Nasal cavity respiratory epithelium epithelial cell of viscerocranial mucosa (primary cell): ENCODE results near the gene ARSK. TPM values are rescaled to one million over a fixed set of nuclear protein-coding genes. Genes with fewer than 3 reads are reported as not detected.

Experiments used
- total RNA-seq: library from RNA; depleted of rRNA; stranded (reverse); fragments of >200 nt; gene quantifications from 2 replicates; pipeline ENCODE4 v1.2.3, GENCODE V29; 2014

The ARSK gene
- total RNA-seq: 9.9 and 13.9 TPM in 2 replicates

GRCh38 chr5:95554647-95555548 is at the start of gene ARSK, which contains the start of gene SKIC3:
Gene ARSK, plus strand, starts transcription at chr5:95555101. Its CDS starts 178 bp downstream, at chr5:95555279.
Gene SKIC3, minus strand, starts transcription at chr5:95554977. Its CDS starts 7,827 bp downstream, at chr5:95547150.

DNA sequence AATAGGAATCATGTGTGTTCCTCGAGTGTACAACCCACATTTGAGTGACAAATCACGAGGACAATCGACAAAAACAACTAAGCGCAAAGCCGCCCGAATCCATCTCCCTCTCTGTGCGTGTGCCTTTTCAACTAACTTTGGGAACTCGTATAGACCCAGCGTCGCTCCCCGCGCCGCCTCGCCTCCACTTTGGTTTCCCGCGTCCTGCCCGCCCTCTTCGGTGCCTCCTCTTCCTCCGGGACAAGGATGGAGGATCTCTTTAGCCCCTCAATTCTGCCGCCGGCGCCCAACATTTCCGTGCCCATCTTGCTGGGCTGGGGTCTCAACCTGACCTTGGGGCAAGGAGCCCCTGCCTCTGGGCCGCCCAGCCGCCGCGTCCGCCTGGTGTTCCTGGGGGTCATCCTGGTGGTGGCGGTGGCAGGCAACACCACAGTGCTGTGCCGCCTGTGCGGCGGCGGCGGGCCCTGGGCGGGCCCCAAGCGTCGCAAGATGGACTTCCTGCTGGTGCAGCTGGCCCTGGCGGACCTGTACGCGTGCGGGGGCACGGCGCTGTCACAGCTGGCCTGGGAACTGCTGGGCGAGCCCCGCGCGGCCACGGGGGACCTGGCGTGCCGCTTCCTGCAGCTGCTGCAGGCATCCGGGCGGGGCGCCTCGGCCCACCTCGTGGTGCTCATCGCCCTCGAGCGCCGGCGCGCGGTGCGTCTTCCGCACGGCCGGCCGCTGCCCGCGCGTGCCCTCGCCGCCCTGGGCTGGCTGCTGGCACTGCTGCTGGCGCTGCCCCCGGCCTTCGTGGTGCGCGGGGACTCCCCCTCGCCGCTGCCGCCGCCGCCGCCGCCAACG is 65.3 kb downstream of the ARSK start, which contains the start of gene GPR150:
GPR150 (plus strand) TSS at position 58 of the 840 bp plus-strand sequence; CDS start at position 247, 189 bp downstream.

GRCh38 chr5:95646569-95647431 is 91.9 kb downstream of the ARSK start, which contains the start of gene RFESD:
Gene RFESD, plus strand, starts transcription at chr5:95646777. Its CDS starts 5,495 bp downstream, at chr5:95652272.

Other genes starting within 250 kb of the ARSK start
- not detected in 2 replicates for gene FAM81B, start 163.7 kb upstream of the ARSK start, total RNA-seq
- 123 and 132 TPM in 2 replicates for gene SKIC3, start 124 bp upstream of the ARSK start, total RNA-seq
- gene GPR150, start 65.0 kb downstream of the ARSK start, total RNA-seq: under 0.01 and 0.21 TPM in 2 replicates
- gene RFESD, start 91.7 kb downstream of the ARSK start, total RNA-seq: 2.4 and 3.8 TPM in 2 replicates
- not detected in 2 replicates for gene SPATA9, start 127.9 kb downstream of the ARSK start, total RNA-seq
- gene RHOBTB3, start 176.2 kb downstream of the ARSK start, total RNA-seq: 3.4 and 48.1 TPM in 2 replicates